GM18868 (cell line): Measurements from ENCODE around the gene FGF3.

Experiments
- ATAC-seq: cut with Tn5 transposase; IDR thresholded peaks from one replicate; pipeline ENCODE4 v1.9.1; 2021; ENCODE audit warnings: mild to moderate bottlenecking, moderate library complexity; ENCODE audit not compliant: unreplicated experiment

FGF3 gene

DNA sequence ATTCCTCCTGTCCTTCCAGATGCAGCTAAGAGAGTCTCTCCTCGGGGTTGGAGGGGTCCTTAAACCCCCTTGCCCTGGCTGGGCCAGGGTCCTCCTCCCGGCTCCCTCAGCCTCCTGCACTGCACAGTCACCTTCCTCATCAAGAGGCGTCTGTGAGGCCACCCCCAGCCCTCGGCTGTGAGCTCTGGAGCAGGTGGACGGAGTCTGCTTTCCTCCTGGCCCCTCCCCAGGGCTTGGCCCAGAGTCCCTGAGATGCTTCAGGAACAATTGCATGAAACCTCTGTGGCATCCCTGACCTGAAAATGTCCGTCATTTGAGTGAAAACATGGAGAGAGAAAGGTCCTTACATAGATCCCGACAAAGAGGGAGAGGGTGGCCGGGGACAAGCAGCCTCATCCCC is 6.7 kb upstream of the FGF3 start:
- ATAC-seq = no peak

DNA sequence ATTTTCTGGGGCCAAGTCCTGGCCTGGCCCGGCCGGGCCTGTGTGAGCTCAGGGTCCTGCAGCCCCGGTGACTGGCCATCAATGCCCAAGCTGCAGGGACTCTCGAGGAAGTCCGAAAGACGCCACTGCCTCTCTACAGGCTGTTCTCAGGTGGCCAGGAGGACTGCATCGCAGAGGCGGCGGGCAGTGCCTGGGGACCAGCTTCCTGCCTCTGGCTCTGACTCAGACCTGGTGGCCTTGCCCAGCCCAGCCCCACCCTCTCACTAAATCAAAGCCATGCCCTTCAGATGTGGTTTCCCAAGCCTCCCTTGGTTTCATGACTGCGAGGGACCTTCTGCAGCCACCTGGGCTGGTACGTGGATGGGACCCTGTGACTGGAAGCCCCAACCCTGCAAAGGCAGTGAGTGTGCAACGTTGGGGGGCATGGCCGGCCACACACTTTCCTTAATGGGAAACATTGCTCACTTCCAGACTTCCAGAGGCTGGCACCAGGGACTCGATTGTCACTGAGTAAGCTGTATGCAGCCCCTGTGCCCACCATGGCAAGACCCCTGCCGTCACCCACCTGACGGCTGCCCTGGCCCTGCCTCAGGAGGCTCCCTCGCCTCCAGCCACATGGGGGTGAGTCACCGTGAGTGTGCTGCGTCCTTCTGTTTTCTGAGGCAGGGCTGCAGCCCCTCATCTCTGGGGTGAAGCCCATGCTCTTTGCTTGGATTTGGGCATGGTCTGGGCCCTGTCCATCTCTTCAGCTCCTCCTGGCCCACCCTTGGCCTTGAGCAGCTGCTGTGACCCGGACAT is 6.0 kb upstream of the FGF3 start:
- no peak for ATAC-seq

DNA sequence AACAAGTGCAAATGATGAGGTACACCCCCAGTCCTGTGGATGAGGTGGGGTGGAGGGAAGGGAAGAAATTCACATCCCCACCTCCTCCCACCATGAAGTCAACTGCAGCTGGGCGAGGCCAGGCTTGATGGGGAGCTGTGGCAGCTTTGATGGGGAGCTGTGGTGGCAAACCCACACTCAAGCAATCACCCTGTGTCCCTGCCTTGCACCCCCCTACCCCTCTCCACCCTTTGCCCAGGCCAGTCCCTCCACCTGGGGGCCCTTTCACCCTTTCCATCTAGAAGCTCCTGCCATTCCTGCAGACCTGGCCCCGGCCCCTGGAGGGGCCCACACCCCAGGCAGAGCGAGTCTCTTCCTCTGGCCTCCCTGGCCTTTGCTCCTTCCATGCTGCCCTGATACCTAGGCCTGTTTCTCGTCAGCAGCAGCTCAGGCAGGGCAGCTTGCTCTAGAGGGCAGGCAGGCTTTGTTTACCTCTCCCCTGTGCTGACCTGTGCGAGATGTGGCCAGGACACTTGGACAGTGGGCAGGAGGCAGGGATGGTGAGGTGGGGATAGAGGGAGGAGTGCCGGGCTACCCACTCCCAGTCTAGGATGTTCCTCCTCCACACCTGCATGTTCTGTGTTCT is 4.5 kb upstream of the FGF3 start:
- no peak for ATAC-seq

DNA sequence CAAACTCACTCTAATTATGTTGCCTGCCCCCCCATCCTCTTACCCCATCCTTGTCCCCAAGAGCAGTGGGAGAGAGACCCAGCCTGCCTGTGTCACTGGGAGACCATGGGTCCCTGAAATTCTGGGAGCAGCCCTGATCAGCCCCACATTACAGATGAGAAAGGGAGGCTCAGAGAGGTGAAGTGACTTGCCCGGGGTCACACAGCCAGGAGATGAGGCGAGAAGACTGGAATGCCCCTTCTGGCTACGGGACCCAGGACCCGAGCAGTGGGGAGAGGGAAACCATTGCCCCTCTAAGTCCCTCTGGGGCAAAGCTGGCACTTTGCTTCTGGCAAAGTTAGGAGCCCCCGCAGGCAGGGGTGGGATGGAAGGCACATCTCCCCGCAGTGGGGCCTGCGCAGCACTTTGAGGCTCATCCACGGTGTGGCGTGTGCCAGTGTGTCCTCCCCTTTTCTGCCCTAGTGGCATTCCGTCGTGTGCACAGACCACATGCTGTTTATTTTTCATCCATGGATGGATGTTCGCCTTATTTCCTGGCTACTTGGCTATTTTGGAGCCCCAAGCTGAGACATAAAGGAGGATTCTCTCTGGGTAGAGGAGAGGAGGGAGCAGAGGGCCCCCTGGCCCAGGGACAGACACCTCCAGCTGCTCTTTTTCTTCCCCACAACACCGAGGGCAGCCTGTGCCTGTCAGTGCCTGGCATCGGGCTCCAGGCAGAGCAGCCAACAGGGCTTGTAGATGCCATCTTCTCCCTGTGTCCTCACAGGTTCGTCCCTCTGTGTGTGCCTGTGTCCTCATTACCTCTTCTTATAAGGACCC is 3.7 kb upstream of the FGF3 start:
- no peak for ATAC-seq

DNA sequence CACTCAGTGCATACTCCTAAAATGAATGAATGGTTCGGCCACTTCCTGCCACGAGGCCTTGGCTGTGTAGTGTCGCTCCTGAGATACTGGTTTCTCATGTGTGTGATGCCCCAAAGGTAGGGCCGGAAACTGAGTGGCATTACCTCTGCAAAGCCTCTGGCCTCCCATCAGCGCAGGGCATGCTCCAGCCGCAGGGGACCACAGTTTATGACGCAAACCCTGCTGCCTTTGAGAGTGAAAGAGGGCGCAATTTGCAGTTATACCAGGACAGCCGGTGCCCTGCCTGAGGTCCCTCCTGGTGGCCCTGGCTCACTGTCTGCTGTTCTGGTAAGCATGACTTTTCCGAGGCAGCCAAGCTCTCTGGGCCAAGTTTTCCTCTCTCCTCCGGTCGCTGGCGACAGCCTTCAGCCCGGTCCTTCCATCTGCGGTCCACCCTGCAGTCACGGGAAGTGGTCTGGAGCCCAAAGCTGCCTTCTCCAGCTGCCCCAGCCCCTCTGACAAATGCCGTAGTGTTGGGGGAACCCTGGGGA is 2.4 kb upstream of the FGF3 start:
- no peak for ATAC-seq

DNA sequence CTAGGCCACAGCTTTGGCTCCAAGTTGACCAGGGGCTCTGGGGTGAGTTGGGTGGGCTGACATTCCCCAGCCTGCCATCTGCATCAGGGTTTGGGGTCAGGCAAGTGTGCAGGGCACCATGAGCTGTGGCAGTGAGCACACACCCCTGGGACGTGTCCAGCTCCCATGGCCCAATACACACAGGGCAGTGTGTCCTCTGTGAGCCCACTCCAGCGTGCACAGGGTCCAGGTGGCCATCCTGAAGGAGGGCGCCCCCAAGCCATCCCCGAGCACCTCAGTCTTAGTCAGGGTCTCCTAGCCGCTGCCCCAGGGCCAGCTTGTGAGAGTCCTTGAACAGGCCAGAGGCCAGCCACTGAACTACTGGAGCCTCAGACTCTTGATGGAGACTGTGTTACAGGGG is 1.2 kb upstream of the FGF3 start:
- no peak for ATAC-seq

DNA sequence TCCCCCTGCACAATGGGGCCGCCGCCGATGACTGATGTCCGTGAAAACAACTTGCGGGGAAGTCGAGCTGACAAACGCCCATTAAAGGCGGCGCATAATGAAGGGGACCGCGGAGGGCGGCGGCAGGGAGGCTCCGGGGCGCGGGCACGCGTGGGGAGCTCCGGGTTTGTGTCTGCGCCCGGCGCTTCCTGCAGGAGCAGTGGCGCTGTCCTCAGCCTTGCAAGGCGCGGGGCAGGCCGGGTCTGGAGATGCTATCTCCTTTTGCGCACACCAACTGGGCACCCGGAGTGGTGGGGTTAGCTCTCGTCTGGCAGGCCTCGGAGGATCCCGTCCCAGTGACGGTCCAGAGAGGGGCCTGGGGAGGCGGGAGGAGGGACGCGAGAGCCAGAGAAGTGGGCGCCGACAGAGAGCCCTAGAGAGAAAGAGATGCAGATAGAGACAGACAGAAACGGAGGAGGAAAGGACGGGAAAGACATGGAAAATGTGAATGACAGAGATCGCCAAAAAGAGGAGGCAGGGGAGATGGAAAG is 390 bp upstream of the FGF3 start:
- no peak for ATAC-seq

DNA sequence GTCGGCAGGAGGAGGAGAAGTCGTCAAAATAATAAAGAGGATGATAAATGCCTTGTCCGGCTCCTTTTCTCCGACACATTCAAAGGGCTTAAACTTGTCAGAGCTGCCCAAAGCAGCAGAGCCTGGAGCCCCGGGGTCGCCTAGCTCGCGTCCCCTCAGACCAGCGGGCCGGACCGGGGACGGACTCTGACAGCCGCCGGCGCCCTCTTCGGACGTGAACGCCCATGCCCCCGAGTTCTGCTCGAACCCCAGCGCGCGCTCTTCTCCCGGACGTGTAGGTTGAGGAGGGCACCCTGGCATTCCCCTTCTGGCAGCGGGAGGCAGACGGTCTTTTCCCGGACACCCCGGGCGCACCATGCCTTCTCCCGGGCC is 999 bp downstream of the FGF3 start:
- ATAC-seq = no peak

DNA sequence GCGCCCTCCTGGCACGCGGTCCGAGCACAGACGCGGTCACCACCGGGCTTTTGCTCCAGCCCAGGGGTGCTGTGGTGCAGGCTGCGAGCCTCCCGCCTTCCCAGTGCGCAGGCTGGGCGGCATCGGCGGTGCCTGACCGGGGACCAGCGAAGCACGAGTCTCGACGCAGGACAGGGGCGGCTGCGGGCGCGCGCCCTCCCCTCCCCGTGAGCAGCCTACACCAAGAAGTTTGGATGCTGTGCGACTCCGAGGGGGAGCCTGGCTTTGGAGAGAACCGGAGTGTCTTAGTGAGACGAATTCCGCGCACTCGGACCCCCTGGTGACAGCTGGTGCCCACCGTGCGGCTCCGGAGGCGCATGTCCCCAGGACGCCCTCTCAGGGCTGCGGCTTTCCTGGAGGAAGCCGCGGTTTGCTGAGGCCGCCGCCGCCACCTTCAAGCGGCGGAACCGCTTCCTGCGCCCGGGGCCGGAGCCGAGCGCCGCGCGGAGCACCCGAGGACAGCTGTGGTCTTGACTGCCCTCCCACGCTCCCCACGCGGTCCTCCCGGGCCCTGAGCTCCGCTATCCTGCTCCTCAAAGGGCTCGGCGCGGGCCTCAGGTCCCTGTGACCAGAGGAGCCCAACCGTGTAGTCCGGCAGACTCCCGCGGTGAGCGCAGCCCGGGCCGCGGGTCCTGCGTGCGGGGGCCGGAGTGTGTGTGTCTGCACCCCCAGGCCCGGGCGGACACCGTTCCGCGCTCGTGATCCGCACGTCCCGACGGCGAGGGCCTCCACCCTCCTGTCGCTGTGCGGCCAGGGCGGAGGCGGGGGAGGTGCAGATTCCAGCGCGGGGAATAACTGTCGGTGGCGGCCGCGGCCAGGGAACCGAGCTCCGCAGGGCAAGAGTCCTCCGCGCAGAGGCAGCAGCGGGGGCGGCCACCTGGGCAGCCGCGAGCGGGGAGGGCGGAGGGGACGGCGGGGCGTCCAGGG is 1.7 kb downstream of the FGF3 start:
- no peak for ATAC-seq

DNA sequence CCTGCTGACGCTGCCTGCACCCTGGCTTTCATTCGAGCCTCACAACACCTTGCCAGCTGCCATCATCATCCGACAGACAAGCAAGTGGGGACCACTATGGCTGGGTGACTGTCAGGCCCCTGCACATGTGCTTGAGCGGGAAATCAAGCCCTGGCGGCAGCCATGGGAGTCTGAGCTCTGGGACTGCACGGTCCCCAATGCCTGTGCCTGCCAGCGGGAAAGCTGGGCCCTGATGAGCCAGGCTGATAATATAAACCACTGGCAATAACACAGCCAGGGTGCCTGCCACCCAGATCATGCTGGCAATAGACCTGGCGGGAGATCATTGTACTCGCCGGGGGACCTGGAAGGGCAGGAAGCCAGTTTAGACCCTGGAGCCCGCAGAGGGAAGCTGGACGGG is 2.5 kb downstream of the FGF3 start:
- ATAC-seq = no peak

DNA sequence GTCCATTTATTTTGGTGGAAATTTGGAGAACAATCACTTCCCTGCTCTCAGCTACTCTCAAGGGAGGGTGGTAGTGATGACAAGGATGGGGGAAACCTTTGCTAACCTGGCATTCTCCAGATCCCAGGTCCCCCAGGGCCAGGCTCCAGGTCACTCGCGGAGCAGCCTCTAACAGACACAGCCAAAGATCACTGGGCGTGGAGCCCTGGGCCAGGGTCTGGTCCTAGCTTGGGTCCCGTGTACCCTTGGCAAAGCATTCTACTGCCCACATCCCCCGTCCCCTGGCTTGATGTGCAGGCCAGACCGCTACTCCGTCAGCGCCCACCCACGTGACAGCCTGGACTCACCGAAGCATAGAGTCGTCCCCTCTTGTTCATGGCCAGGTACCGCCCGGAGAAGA is 3.2 kb downstream of the FGF3 start:
- ATAC-seq = no peak

DNA sequence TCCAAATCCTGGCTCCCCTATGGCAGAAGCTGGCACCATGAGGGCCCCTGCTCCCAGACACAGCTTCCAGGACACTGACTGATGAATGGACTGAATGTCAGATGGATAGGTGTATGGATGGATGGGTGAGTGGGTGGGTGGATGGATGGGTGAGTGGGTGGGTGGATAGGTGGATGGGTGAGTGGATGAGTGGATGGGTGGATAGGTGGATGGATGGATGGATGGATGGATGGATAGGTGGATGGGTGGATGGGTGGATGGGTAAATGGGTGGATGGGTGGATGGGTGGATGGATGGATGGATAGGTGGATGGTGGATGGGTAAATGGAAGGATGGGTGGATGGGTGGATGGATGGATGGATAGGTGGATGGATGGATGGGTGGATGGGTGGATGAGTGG is 4.3 kb downstream of the FGF3 start:
- no peak for ATAC-seq

DNA sequence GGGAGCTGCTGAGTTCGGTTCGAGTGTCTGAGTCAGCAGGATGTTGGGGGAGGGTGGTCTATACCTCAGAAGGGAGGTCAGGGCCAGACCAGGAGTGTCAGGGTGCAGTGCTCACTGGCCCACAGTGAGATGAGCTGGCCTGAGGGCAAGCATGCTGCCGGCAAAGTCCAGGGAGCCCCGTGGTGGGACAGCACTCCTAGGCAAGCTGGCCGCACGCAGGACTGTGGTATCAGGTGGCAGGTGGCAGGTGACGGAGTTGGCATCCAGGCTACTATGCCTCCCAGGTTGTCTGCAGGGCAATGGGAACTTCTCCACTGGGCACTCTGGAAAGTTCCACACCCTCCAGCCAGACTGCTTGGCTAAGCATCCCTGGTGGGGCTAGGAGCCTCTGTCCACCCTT is 4.8 kb downstream of the FGF3 start:
- ATAC-seq = no peak

DNA sequence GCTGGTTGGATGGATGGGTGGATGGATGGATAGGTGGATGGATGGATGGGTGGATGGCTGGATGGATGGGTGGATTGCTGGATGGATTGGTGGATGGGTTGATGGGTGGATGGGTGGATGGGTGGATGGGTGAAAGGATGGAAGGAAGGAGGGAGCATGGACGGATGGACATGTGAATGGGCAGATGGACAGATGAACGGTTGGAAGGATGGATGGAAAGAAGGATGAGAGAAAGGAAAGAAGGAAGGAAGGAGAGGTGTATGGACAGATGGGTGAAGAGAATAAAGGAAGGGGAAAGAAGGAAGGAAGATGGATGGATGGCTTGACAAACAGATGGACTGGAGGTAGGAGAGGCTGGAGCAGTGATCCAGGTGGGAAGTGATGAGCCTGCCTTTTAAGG is 5.4 kb downstream of the FGF3 start:
- ATAC-seq = no peak

DNA sequence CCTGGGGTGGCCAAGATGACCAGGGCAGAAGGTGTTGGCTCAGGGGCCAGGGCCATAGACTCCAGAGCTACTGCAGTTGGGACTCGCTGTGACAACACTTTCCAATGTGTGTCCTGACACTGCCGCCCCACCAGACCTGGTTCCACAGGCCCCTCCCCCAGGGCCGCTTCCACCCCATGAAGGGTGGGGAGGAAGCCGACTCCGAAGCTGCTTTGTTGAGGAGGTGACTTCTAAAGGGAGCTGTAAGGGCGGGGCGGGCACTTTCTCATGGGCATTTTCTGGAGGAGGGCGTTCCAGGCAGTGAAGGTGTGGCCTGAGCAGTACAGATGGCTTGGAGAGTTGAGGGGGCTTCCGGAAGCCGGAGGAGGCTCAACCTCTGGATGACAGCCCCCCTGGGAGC is 6.3 kb downstream of the FGF3 start:
- no peak for ATAC-seq

DNA sequence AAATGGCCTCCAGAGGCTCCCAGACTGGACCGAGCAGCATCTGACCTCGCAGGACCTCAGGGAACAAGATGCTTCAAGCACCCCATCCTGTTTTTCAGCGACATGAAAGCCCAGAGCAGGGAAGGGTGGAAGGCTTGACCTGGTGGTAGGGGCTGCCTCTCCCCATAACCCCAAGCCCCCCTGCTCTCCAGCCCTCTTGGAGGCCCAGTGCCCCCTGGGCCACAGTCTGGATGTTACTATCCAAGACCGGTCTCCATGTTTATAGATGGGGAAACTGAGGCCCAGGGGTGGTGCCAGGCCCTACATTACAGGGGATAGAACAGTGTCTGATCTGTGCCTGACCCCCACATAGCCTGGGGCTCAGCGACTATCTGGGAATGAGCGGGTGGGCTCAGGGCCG is 7.0 kb downstream of the FGF3 start:
- ATAC-seq = no peak

DNA sequence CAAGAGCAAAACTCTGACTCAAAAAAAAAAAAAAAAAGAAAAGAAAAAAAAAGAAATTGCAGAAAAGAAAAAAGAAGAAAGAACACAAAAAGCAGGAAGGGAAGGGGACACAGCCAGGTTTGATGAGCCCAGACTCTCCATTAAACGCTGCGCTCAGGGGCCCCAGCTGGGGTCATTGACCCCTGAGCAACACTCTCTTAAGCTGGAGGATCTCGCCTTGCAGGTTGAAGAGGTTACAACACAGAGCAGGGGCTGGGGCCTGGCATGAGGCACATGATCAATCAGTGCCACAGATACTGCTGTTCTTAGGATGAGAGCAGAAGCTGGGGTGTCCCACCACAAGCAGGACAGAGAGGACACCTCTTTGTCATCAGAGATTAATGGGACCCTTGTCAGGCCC is 7.8 kb downstream of the FGF3 start:
- no peak for ATAC-seq

DNA sequence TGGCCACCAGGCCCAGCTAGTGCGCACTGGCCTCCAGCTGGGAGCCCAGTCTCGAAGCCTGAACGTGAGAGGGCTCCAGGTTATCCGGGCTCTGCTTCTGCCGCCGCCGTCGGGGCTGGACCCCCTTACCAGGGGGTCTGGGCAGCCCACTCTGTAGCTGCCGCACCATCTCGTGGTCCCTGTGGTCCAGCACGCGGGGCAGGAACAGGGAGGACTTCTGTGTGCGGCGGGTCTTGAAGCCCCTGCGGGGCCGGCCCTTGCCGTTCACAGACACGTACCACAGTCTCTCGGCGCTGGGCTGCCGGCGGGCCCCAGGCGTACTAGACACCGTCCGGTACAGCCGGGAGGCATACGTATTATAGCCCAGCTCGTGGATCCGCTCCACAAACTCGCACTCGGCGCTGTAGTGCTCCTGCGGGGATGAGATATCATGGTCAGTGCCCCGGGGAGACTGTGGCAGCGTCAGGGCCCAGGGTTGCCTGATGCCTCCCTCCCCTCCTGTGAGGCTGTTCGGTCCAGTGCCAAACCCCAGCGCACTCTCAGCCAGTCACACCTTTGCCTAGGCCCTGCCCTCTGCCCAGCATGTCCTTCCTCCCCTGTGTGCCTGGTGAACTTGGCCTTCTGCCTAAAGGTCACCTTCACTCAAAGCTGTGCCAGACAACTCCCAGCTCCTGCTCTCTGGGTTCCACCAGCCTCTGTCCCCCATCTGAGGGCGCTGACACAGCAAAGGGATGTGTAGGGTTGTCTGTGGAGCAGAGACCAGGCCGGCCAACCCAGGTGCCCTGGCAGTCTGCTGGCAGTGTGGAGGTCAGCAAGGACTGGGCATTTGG is 8.7 kb downstream of the FGF3 start:
- ATAC-seq = no peak

DNA sequence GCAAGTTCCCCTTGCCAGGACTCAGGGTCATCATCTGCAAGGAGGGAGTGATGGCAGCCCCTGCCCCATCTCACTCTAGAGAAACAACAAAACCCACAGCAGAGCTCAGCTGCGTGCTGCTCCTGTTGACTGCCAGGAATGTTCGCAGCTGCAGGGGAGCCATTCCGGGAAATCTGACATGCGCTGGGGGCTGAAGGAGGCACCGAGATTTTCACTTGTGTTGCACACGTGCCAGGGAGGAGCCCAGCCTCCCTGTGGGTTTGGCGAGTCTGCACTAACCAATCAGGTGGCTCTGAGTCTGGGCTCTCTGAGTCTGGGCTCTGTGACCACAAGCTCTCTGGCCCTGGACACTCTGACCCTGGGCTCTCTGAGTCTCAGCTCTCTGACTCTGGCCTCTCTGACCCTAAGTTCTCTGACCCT is 10.5 kb downstream of the FGF3 start:
- ATAC-seq = no peak
